Prostate gland (tissue), 2 donors: ENCODE results near the gene FOXL1. TPM values are rescaled to one million over a fixed set of nuclear protein-coding genes. Genes with fewer than 3 reads are reported as not detected.

ENCODE experiments used
- DNase-seq: peaks from one replicate; pipeline ENCODE4 v3.0.0-alpha.2; 2019; ENCODE audit warnings: low spot score
- H3K27ac ChIP-seq, 2 donors: fragments of 200-600 bp; sonication (generic); 2 replicates each; pipeline ENCODE4 v1.5.1; 2017 to 2019
- H3K27me3 ChIP-seq: fragments of 200-600 bp; sonication (generic); replicated peaks from 2 replicates; pipeline ENCODE4 v1.5.1; 2019; ENCODE audit not compliant: insufficient read depth
- H3K36me3 ChIP-seq, 2 donors: fragments of 200-600 bp; sonication (generic); 1 replicate in 1 of 2; 2 replicates in 1 of 2; pipeline versions ENCODE4 v1.5.1 to v1.8.1; 2017 to 2019
- H3K4me1 ChIP-seq: fragments of 200-600 bp; sonication (generic); replicated peaks from 2 replicates; pipeline ENCODE4 v1.5.1; 2019
- H3K4me3 ChIP-seq, 2 donors: fragments of 200-600 bp; sonication (generic); 2 replicates each; pipeline ENCODE4 v1.5.1; 2017 to 2019
- H3K9me3 ChIP-seq: fragments of 200-600 bp; sonication (generic); 2 replicates; pipeline ENCODE4 v1.5.1; 2017
- POLR2A ChIP-seq: fragments of 450-650 bp; IDR thresholded peaks from one replicate; pipeline ENCODE4 v1.6.1; 2016; ENCODE audit warnings: antibody characterized with exemption, mild to moderate bottlenecking
- POLR2AphosphoS5 ChIP-seq: sonication (generic); formaldehyde crosslinking; IDR thresholded peaks from one replicate; pipeline ENCODE4 v1.6.1; 2017; ENCODE audit warnings: antibody characterized with exemption
- WGBS: methylation state at CpG from one replicate; pipeline ENCODE4 v1.1.5; 2018; 5-methylcytosine and 5-hydroxymethylcytosine counted together
- intact Hi-C: fragments of 100-400 bp; cut with DNase I; formaldehyde crosslinking; loops from one replicate; pipeline ENCODE4 v1.14.2; 2022
- total RNA-seq, 2 donors: library from RNA; depleted of rRNA; stranded (reverse); fragments of >200 nt; gene quantifications; one replicate each; pipeline ENCODE4 v1.1.0, GENCODE V29; 2016
- TF ChIP-seq, protein P1 (sequence below), 4 experiments: fragments of 200-600 bp in 2 of 4; fragments of 450-650 bp in 2 of 4; sonication (generic) in 2 of 4; IDR thresholded peaks; 1 replicate in 3 of 4; 2 replicates in 1 of 4; pipeline ENCODE4 v1.5.1; 2016 to 2019; ENCODE audit warnings: antibody characterized with exemption in 4 of 4, mild to moderate bottlenecking in 2 of 4, moderate library complexity in 2 of 4

The FOXL1 gene
- total RNA-seq, 2 donors from 2014 or later = 0.87 to 8.6 TPM

DNA sequence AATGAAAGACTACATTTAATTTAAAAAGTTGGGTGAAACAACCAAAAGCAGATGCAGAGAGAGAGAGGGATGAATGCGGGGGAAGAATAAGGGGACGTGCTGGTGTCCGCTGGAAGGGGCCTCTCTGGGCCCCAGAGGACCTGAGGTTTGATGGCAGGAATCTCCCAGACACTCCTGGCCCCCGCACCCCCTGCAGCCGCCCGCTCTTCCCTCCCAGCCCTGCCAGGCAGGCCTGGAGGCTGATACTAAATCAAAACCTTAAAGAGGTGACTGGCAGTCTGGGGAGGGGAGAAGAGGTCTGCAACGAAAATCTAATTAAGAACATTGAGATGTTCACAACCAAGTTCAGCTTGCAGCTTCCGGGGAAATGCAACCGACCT is 2.4 kb downstream of the FOXL1 start:
- Histone ChIP-seq H3K4me1 (no peaks in the 10 kb centered on the region), H3K9me3 (no peaks in the 10 kb centered on the region), H3K36me3 (no peaks in the 10 kb centered on the region), H3K4me3 (no peak overlapping the region), H3K27ac (no peak overlapping the region), H3K27me3 (peaks cover 34% of the 10 kb centered on the region)
- intact Hi-C loops = no loop called here
- WGBS = 94% methylated on average over 9 of the region's 9 CpGs
- no peak for DNase-seq
- no peak for TF ChIP-seq POLR2AphosphoS5
- TF ChIP-seq POLR2A = no peak
- TF ChIP-seq, protein P1, sequence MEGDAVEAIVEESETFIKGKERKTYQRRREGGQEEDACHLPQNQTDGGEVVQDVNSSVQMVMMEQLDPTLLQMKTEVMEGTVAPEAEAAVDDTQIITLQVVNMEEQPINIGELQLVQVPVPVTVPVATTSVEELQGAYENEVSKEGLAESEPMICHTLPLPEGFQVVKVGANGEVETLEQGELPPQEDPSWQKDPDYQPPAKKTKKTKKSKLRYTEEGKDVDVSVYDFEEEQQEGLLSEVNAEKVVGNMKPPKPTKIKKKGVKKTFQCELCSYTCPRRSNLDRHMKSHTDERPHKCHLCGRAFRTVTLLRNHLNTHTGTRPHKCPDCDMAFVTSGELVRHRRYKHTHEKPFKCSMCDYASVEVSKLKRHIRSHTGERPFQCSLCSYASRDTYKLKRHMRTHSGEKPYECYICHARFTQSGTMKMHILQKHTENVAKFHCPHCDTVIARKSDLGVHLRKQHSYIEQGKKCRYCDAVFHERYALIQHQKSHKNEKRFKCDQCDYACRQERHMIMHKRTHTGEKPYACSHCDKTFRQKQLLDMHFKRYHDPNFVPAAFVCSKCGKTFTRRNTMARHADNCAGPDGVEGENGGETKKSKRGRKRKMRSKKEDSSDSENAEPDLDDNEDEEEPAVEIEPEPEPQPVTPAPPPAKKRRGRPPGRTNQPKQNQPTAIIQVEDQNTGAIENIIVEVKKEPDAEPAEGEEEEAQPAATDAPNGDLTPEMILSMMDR (IDR thresholded peaks at IDR 0.05) = no peak

GRCh38 chr16:86581458-86581857 is 3.1 kb downstream of the FOXL1 start:
- TF ChIP-seq POLR2A (no peak), POLR2AphosphoS5 (no peak)
- TF ChIP-seq, protein P1 (IDR thresholded peaks at IDR 0.05) = no peak

DNA sequence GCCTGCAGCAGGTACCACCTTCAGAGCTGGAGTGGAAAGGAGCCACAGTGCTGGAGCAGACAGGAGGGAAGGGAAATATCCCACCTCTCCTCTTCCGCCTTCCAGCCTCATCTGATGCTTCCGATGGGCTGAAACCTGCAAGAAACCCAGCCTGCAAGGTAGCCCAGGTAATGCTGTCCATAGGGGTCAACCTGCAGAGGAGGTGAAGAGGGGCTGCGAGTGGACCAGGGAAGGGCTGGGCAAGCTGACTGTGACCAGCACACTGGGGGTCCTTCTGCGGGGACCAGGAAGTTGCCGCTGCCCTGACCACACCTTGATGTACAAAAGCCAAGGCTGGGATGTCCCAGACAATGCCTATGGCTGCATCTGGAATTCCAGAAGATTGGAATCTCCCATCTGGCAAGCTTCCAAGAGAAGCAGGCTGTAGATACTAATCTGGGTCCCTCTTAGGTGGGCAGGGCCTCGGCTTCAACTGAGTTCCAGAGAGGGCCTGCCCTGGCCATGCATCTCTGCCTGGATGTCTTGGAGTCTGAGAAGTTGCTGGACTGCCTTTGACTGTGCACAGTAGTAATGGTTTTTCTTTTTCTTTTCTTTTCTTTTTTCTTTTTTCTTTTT is 5.8 kb downstream of the FOXL1 start:
- DNase-seq = no peak
- no peaks in the 10 kb centered on the region for H3K4me1 ChIP-seq
- TF ChIP-seq POLR2AphosphoS5 = no peak
- no peak for TF ChIP-seq POLR2A
- TF ChIP-seq, protein P1 (IDR thresholded peaks at IDR 0.05) = no peak
- H3K27ac ChIP-seq = no peak overlapping the region
- no peaks in the 10 kb centered on the region for H3K36me3 ChIP-seq
- 90% methylated on average over 6 of the region's 6 CpGs for WGBS
- H3K27me3 ChIP-seq = peaks cover 8% of the 10 kb centered on the region
- H3K9me3 ChIP-seq = no peaks in the 10 kb centered on the region
- no peak overlapping the region for H3K4me3 ChIP-seq
- intact Hi-C loops = no loop called here

More at GRCh38 chr16:86581458-86581857, 3.1 kb downstream of the FOXL1 start:
- no peak for DNase-seq
- no peaks in the 10 kb centered on the region for H3K4me1 ChIP-seq
- 86% methylated on average over 4 of the region's 4 CpGs for WGBS
- H3K36me3 ChIP-seq = no peaks in the 10 kb centered on the region
- intact Hi-C loops = no loop called here
- H3K27ac ChIP-seq = no peak overlapping the region
- H3K27me3 ChIP-seq = peaks cover 30% of the 10 kb centered on the region
- no peaks in the 10 kb centered on the region for H3K9me3 ChIP-seq
- no peak overlapping the region for H3K4me3 ChIP-seq

DNA sequence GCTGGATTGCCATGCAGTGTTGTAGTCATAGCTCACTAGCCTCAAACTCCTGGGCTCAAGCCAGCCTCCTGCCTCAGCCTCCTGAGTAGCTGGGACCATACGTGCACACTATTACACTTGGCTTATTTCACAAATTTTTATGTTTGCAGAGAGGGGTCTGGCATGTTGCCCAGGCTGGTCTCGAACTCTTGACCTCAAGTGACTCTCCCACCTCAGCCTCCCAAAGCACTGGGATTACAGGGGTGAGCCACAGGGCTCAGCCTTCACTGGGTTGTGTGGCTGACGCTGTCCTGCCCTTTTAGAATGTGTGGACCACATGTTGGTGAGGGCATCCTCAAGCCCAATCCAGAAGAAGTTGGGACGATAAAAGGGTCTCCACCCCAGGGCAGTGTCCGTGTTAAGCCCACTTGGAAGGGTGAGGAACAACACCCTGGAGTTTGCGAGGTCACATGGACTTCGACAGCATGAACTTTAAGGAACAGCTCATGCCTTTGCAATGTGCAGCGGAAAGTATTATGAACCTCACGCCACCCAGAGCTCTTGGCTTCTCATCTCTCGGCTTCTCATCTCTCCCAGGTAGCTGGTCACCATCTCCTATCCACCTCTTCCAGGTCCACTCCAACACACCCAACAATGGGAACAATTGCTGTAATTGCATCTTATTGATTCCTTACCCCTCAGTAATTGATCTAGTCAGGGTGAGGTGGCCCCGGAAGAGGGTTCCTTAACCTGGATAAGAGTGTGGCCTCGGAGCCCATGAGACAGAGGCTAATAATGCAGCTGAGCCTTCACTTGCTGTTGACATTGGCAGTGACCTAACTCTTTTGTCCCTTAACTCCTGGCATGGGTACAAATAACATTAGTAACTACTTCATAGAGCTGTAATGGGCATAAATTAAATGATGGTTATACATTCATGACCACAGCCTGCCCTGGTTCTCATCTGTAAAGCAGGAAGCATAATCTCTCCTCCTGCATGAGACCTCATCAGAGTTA is 6.7 kb downstream of the FOXL1 start:
- no peak overlapping the region for H3K4me3 ChIP-seq
- H3K27me3 ChIP-seq = no peaks in the 10 kb centered on the region
- no peak overlapping the region for H3K27ac ChIP-seq
- WGBS = 81% methylated on average over 12 of the region's 12 CpGs
- H3K4me1 ChIP-seq = no peaks in the 10 kb centered on the region
- TF ChIP-seq, protein P1 (IDR thresholded peaks at IDR 0.05) = no peak
- TF ChIP-seq POLR2AphosphoS5 (no peak), POLR2A (no peak)
- intact Hi-C loops = no loop called here
- H3K9me3 ChIP-seq = no peaks in the 10 kb centered on the region
- no peaks in the 10 kb centered on the region for H3K36me3 ChIP-seq
- DNase-seq = no peak
